GM12891 (cell line): ENCODE measurements around the gene CCN5.

Experiments
- POLR2A ChIP-seq: IDR thresholded peaks from 2 replicates; pipeline ENCODE4 v1.6.1; 2011; ENCODE audit warnings: low read depth, low read length, control low read depth
- TAF1 ChIP-seq: IDR thresholded peaks from 2 replicates; pipeline ENCODE4 v1.6.1; 2011; ENCODE audit warnings: low read depth, low read length, control low read depth

DNA sequence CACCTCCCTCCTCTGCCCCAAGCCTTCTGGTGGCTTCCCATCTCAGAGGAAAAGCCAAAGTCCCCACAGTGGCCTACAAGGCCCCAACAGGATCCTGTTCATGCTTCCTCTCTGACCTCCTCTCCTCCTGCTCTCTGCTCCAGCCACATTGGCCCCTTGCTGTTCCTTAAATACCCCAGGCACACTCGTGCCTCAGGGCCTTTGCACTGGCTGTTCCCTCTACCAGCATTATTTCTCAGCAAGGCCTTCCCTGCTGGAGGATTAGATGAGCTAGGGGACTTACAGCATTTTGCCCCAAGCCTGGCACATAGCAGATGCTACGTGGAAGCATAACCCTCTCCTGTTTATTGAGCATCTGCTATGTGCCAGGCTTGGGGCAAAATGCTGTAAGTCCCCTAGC, 7.8 kb downstream of the CCN5 start:
- TF ChIP-seq POLR2A, result no peak
- no peak for TF ChIP-seq TAF1
